ENCODE data around the gene FAM163B. TPM values are rescaled to one million over a fixed set of nuclear protein-coding genes. Genes with fewer than 3 reads are reported as not detected.
A peak's percentile ranks its signal among the peaks of the same experiment; 100 is the strongest.

The FAM163B gene
- total RNA-seq, 1 donor: not detected

GRCh38 chr9:133590231-133590855 lies 18.8 kb downstream of the FAM163B start:
- no peak for DNase-seq (ENCODE audit: low read depth)
- no peak overlapping the region for H3K4me3 ChIP-seq (ENCODE audit: low read depth, low read length)
- TF ChIP-seq, protein P1, sequence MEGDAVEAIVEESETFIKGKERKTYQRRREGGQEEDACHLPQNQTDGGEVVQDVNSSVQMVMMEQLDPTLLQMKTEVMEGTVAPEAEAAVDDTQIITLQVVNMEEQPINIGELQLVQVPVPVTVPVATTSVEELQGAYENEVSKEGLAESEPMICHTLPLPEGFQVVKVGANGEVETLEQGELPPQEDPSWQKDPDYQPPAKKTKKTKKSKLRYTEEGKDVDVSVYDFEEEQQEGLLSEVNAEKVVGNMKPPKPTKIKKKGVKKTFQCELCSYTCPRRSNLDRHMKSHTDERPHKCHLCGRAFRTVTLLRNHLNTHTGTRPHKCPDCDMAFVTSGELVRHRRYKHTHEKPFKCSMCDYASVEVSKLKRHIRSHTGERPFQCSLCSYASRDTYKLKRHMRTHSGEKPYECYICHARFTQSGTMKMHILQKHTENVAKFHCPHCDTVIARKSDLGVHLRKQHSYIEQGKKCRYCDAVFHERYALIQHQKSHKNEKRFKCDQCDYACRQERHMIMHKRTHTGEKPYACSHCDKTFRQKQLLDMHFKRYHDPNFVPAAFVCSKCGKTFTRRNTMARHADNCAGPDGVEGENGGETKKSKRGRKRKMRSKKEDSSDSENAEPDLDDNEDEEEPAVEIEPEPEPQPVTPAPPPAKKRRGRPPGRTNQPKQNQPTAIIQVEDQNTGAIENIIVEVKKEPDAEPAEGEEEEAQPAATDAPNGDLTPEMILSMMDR (IDR thresholded peaks at IDR 0.05; ENCODE audit: insufficient read depth, low read length): no peak

DNA sequence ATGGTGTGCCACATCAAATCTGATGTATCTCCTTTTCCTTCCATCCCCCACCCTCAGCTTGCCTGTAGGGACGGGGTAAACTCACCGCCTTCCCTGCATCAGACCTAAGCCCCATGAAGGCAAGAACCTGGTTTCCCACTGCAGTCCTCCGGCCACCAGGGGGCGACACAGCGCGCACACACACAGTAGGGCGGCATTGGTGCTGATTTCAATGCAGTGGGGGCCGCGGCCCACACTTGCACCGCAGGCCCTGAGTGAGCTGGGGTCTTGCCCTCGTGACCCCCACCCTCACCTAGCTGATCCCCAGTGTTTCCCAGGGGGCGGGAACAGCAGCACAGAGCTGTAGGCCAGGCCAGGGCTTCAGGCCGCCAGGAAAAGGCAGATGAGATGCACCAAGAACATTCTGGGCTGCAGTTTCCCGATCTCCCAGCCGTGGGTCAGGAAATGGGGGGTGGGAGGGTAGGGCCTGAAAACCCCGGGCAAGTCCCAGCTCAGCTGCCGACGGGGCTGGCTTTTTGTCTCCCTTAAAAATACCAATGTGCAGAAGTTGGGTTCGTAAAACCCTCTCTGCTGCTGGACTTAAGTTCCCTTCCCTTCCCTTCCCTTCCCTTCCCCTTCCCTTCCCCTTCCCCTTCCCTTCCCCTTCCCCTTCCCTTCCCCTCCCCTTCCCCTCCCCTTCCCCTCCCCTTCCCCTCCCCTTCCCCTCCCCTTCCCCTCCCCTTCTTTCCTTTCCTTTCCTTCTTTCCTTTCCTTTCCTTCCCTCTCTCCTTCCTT lies 19.5 kb downstream of the FAM163B start:
- TF ChIP-seq, protein P1 (IDR thresholded peaks at IDR 0.05; ENCODE audit: insufficient read depth, low read length): peak; percentile 38
- H3K4me3 ChIP-seq (ENCODE audit: low read depth, low read length): no peak overlapping the region
- no peak for DNase-seq (ENCODE audit: low read depth)

DNA sequence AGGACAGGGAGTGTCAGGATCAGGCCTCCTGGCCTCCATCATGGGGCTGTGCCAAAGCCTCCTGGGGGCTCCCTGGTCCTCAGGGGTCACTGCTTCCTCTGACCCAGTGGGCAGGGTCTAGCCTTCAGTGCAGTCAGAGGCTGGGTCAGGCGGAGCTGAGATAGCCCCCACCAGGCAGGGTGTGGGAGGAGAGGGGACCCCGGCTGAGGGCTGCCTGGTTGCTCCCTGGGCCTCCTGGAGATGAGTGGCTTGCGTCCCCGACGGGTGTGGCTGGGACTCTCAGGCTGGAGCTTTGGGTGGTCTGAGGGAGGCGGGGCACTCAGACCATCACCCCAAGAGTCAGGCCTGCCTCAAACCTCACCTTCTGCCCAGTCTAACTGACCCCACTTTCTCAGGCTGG lies 21.7 kb downstream of the FAM163B start:
- TF ChIP-seq, protein P1 (IDR thresholded peaks at IDR 0.05; ENCODE audit: insufficient read depth, low read length): no peak
- DNase-seq (ENCODE audit: low read depth): no peak
- H3K4me3 ChIP-seq (ENCODE audit: low read depth, low read length): no peak overlapping the region

DNA sequence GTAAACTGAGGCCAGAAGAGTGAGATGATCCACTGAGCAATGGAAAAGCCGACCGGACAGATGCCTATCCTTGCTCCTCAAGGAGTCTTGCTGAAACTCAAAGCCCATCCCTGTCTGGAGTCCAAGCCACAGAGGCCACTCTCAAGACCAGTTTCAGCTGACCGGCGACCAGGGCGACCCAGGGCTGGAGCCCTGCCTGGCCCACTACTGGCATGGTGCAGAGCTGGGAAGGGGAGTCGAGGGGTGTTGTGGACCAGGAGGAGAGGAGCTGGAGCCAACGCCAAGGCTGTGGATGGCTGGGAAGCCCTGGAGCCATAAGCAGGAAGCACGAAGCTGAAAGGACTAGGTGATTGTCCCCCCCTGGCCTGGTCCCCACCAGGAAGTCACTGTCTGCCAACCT lies 22.1 kb downstream of the FAM163B start:
- TF ChIP-seq, protein P1 (IDR thresholded peaks at IDR 0.05; ENCODE audit: insufficient read depth, low read length): no peak
- no peak for DNase-seq (ENCODE audit: low read depth)
- H3K4me3 ChIP-seq (ENCODE audit: low read depth, low read length): no peak overlapping the region

DNA sequence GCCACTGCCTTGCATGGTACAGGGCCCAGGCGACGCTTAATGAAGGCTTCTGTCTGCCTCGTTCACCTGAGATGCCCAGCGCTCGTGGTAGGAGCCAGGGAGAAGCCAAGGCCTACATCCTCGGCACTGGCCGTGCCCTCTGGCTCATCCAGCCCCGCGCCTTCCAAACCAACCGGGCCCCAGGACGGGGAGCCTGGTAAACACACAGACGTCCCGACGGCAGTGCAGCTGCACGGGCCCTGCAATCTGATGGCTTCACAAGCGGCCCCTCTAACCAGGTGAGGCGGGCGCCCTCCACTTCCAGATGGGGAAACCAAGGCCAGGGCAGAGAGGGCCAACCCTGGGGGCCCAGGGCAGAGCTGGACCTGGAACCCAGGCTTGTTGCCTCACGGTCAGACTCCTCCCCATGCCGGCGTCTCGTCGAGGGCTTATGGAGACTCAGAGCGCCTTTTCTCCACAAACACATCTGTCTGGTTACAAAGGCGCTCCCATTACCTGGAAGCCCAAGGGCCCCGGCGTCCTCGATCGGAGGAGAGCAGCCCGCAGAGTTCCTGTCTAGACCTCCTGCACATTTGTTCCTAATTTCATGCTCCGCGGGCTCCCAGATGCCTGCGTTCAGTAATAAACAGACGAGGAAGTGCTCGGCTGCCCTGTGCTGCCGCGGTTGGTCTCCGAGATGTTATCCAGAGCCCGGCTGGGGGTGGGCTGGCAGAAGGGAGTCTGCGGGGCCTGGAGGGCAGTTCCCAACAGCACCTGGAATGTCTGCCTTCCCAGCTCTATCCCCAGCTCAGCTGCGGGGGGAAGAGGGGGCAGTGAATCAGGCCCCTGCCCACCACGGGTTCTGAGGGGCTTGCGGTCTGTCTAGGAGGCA lies 23.5 kb downstream of the FAM163B start:
- H3K4me3 ChIP-seq (ENCODE audit: low read depth, low read length): no peak overlapping the region
- TF ChIP-seq, protein P1 (IDR thresholded peaks at IDR 0.05; ENCODE audit: insufficient read depth, low read length): no peak
- no peak for DNase-seq (ENCODE audit: low read depth)

GRCh38 chr9:133584559-133585476 lies 24.4 kb downstream of the FAM163B start:
- peak; percentile 48 for DNase-seq (ENCODE audit: low read depth)
- TF ChIP-seq, protein P1 (IDR thresholded peaks at IDR 0.05; ENCODE audit: insufficient read depth, low read length): no peak
- no peak overlapping the region for H3K4me3 ChIP-seq (ENCODE audit: low read depth, low read length)

Data from fibroblast of the aortic adventitia (primary cell).